ENCODE measurements around the gene HJURP.

HJURP gene

DNA sequence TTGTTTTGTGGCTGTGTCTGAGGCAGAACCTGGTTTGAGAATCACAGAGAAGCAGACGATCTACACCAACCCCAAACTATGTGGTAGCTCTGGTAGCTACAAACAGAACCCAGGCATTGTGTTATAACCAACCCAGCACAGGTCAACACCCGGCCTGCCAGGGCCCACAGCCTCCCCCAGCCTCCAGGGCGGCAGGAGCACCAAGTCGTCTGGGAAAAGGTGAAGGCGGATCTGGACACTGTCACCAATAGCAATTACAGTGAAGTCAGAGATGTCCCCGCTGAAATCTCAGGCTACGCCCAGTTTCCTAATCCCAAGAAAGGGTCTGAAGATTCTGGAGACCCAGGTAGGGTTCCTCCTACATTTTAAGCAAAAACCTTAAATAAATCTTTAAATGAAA, 3.6 kb downstream of the HJURP start:
- no peak for DNase-seq (ENCODE audit: low read depth)
- H3K4me3 ChIP-seq (ENCODE audit: control insufficient read depth, low read depth, low read length), result no peak overlapping the region
- TF ChIP-seq, protein P1, sequence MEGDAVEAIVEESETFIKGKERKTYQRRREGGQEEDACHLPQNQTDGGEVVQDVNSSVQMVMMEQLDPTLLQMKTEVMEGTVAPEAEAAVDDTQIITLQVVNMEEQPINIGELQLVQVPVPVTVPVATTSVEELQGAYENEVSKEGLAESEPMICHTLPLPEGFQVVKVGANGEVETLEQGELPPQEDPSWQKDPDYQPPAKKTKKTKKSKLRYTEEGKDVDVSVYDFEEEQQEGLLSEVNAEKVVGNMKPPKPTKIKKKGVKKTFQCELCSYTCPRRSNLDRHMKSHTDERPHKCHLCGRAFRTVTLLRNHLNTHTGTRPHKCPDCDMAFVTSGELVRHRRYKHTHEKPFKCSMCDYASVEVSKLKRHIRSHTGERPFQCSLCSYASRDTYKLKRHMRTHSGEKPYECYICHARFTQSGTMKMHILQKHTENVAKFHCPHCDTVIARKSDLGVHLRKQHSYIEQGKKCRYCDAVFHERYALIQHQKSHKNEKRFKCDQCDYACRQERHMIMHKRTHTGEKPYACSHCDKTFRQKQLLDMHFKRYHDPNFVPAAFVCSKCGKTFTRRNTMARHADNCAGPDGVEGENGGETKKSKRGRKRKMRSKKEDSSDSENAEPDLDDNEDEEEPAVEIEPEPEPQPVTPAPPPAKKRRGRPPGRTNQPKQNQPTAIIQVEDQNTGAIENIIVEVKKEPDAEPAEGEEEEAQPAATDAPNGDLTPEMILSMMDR (conservative IDR thresholded peaks at IDR 0.05; ENCODE audit: control insufficient read depth, insufficient read depth, low read depth, low read length), result no peak

DNA sequence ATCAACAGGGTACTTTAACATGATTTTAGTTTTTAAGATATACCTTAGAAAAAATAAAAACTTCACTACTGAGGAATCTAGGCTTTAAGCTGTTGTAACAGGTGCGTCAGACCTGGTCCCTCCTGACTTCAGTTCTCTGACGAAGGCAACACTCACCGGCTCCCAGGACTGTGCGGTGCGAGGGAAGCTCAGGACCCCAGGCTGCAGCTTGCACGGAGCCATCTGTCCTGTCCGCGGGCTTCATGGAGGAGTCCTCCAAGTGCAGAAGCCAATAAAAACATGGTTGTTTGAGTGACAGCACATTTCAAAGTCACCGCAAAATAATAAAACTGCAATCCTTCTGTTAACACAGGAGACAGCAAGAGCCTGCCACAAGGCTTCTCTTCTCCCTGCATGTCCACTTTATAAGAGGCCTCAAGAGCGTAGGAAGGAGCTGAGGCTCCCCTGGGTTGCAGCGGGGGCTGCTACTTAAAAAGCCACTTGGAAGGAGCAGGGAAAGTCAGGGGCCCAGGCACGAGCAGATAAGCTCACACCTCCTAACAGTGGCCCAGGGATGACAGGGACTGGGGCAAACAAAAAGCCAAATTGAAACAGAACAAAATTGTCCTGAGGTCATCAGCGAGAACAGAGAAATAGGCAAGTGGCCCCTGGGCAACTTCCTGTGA, 4.6 kb downstream of the HJURP start:
- no peak for DNase-seq (ENCODE audit: low read depth)
- TF ChIP-seq, protein P1 (conservative IDR thresholded peaks at IDR 0.05; ENCODE audit: control insufficient read depth, insufficient read depth, low read depth, low read length), result no peak
- no peak overlapping the region for H3K4me3 ChIP-seq (ENCODE audit: control insufficient read depth, low read depth, low read length)

DNA sequence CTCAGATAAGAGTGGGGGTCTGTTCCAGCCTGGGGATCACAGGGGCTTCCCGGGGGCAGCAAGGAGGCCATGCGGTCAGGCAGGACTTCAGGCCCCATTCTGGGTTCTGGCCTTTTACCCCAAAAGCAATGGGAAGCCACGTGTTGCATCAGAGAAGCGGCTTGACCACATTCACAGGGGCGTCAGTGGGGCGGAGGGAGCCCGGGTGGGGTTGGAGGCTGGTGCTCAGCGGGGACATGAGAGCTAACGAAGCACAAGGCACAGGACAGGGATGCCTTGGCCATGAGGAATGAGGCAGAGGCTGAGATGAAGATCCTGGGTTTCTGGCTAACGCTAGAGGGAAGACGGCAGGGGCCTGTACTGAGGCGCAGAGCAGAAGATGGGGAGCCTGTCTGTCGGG, 6.1 kb downstream of the HJURP start:
- TF ChIP-seq, protein P1 (conservative IDR thresholded peaks at IDR 0.05; ENCODE audit: control insufficient read depth, insufficient read depth, low read depth, low read length), result no peak
- no peak for DNase-seq (ENCODE audit: low read depth)
- no peak overlapping the region for H3K4me3 ChIP-seq (ENCODE audit: control insufficient read depth, low read depth, low read length)

DNA sequence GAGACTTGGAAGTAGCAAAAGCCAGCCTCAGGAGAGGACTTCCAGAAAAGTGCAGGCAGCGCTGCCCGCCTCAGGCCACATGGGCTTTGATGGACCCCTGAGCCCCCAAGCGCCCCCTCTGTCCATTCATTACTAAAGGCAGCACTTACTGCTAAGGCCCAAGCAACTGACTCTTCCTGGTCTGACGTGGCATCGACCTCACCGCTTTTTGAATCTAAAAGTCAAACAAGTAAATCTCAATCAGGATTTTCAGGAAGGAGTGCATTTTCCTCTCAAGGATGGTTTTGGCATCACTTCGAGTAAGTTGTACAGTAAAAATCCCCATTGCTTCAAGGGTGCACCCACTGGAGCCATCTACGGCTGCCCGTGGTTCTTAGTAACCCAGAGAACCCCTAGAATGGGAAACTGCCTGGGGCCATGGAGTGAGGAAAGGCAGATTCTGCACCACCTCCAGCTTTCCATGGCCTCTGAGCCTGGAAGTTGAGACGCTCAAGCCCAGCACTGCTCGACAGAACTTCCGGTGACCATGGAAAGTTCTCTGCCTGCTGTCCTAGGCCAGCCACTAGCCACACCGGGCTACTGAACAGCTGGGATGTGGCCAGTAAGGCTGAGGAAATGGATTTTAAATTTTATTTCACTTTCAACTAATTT, 7.0 kb downstream of the HJURP start:
- no peak overlapping the region for H3K4me3 ChIP-seq (ENCODE audit: control insufficient read depth, low read depth, low read length)
- no peak for DNase-seq (ENCODE audit: low read depth)
- TF ChIP-seq, protein P1 (conservative IDR thresholded peaks at IDR 0.05; ENCODE audit: control insufficient read depth, insufficient read depth, low read depth, low read length), result no peak

DNA sequence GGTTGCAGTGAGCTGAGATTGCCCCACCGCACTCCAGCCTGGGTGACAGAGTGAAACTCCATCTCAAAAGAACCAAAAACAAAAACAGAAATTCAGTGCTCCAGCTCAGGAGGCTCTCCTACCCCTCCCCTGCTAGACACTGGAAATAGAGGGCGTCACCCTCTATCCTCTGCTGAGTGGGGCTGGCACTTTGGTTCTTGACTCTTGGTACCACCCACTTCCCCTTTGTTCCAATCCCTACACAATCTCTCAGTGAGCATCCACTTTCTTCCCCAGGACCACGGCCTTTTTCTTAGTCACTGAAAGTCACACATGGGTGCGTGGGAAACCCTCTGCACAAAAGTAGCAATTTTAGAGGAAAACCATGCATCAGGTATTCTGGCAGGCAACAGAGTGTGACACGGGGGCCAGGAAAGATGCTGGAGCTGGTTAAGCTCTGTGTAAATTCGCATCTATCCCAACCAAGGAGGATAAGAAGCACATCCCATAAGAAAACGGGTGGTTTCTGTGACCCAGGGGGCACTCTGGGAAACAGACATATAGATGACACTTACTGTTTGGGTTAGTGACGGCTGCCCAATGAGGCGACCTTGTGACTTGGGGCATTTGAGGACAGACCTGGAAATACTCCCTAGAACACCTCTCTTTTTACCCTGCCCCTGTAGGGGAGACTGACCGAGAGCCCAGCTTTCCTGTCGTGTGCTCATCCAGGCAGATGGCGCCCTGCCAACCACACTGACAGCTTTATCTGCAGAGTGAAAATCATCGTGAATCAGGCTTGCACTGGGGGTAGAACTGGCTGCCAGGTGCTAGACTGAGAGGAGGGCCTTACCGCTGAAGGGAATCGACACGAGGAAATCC, 7.7 kb downstream of the HJURP start:
- H3K4me3 ChIP-seq (ENCODE audit: control insufficient read depth, low read depth, low read length), result no peak overlapping the region
- no peak for DNase-seq (ENCODE audit: low read depth)
- TF ChIP-seq, protein P1 (conservative IDR thresholded peaks at IDR 0.05; ENCODE audit: control insufficient read depth, insufficient read depth, low read depth, low read length), result no peak

DNA sequence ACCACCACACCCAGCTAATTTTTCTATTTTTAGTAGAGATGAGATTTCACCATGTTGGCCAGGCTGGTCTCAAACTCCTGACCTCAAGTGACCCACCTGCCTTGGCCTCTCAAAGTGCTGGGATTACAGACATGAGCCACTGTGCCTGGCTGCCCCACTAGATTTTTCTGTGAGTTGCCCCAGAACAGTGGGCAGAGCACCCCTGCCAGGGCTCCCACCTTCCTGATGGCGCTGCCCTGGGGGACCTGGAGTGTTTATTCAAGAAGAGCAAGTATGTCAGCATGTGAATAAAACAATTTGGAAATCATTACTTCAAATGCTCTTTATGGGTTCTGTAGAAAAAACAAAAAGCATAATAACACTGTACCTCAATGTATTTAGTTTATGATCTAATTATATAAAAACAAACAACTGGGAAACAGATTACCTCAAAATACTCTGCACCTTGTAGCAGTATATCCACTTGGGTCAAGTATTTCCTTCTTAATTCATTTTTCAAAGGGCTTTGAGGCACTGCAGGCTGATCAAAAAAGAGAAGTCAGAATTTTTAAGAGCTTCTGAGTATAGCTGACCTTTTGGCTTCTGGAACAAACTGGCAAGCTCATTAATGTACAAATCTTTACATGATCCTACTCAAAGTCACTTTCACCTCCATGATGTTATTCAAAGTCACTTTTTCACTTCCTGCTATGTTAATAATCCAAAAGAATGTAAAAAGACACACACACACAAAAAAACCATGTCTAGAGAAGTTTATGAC, 8.9 kb downstream of the HJURP start:
- TF ChIP-seq, protein P1 (conservative IDR thresholded peaks at IDR 0.05; ENCODE audit: control insufficient read depth, insufficient read depth, low read depth, low read length), result no peak
- H3K4me3 ChIP-seq (ENCODE audit: control insufficient read depth, low read depth, low read length), result no peak overlapping the region
- no peak for DNase-seq (ENCODE audit: low read depth)
